Spleen (tissue), 7 donors: ENCODE results near the gene PLEKHM3.

Source experiments
- POLR2A ChIP-seq, 3 donors: fragments of 450-650 bp; IDR thresholded peaks; one replicate each; pipeline ENCODE4 v1.5.1; 2017; ENCODE audit warnings: antibody characterized with exemption in 3 of 3, mild to moderate bottlenecking in 1 of 3
- POLR2AphosphoS5 ChIP-seq, 3 donors: sonication (generic); formaldehyde crosslinking; IDR thresholded peaks; one replicate each; pipeline ENCODE4 v1.5.1; 2017; ENCODE audit warnings: antibody characterized with exemption in 3 of 3
- TF ChIP-seq, protein P1 (sequence below), 11 experiments: fragments of 200-600 bp in 7 of 11; fragments of 450-650 bp in 4 of 11; sonication (generic) in 4 of 11; IDR thresholded peaks in 8 of 11; conservative IDR thresholded peaks in 3 of 11; 1 replicate in 7 of 11; 2 replicates in 4 of 11; pipeline versions ENCODE4 v1.4.0 to v1.8.0; 2016 to 2021; ENCODE audit warnings: antibody characterized with exemption in 11 of 11, inconsistent platforms in 4 of 11, mild to moderate bottlenecking in 1 of 11
- donor health status: DM: no; HTN: no; CAD: no; lungs with moderate emphysema.
- donor health status: DM: no; HTN: no; CAD: no.
- donor health status: DM: no; HTN: no; CAD: no.

DNA sequence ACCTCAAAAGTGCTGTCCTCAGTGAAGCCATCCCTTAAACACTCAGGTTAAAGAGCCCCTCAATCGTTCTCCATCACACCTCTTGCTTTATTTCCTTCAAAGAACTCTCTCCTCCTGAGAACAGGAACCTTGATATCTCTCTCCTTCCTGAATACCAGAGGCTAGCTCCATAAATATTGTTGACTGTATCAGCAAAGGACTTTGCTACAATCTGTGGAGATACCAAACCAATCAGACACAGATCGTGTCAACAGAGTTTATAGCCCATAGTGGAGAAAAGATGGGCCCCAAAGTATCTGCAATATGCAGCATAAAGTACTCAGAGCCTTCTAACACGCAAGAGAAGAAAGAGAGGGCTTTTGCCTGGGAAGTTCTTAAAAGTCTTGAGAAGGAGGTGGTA is 36.4 kb downstream of the PLEKHM3 start:
- TF ChIP-seq, protein P1, sequence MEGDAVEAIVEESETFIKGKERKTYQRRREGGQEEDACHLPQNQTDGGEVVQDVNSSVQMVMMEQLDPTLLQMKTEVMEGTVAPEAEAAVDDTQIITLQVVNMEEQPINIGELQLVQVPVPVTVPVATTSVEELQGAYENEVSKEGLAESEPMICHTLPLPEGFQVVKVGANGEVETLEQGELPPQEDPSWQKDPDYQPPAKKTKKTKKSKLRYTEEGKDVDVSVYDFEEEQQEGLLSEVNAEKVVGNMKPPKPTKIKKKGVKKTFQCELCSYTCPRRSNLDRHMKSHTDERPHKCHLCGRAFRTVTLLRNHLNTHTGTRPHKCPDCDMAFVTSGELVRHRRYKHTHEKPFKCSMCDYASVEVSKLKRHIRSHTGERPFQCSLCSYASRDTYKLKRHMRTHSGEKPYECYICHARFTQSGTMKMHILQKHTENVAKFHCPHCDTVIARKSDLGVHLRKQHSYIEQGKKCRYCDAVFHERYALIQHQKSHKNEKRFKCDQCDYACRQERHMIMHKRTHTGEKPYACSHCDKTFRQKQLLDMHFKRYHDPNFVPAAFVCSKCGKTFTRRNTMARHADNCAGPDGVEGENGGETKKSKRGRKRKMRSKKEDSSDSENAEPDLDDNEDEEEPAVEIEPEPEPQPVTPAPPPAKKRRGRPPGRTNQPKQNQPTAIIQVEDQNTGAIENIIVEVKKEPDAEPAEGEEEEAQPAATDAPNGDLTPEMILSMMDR (IDR thresholded peaks at IDR 0.05 in 8 of 11, conservative IDR thresholded peaks at IDR 0.05 in 3 of 11) = no peak
- TF ChIP-seq POLR2A (IDR thresholded peaks at IDR 0.05) = no peak
- TF ChIP-seq POLR2AphosphoS5 (IDR thresholded peaks at IDR 0.05) = no peak
